SU-DHL-6 (cell line): ENCODE measurements around the gene SLC4A1.

Experiments used
- CTCF ChIP-seq: fragments of 200-600 bp; sonication (generic); IDR thresholded peaks from one replicate; pipeline ENCODE4 v1.5.1; 2017; ENCODE audit warnings: antibody characterized with exemption, mild to moderate bottlenecking, low read length, moderate library complexity; ENCODE audit not compliant: insufficient read depth, poor library complexity, severe bottlenecking
- EZH2phosphoT487 ChIP-seq: fragments of 200-600 bp; sonication (generic), shearing (Covaris generic); conservative IDR thresholded peaks from 2 replicates; pipeline ENCODE4 v1.6.1; 2018; ENCODE audit warnings: mild to moderate bottlenecking, antibody characterized with exemption, low read length, moderate library complexity, mixed read lengths

GRCh38 chr17:44279346-44279665, 11.4 kb upstream of the SLC4A1 start:
- TF ChIP-seq CTCF (no peak), EZH2phosphoT487 (no peak)
